Muscle layer of duodenum (tissue), 2 donors: ENCODE results near the gene TRMT44.

Experiments
- H3K27ac ChIP-seq: one replicate; pipeline ENCODE4 v1.7.0; 2013; ENCODE audit warnings: mild to moderate bottlenecking, low read length
- H3K27me3 ChIP-seq: one replicate; pipeline ENCODE4 v1.7.0; 2013; ENCODE audit warnings: low read depth, mild to moderate bottlenecking, control low read depth, low read length
- H3K36me3 ChIP-seq, 2 donors: one replicate each; pipeline ENCODE4 v1.7.0; 2013; ENCODE audit warnings: low read length in 2 of 2, control low read depth in 1 of 2, mild to moderate bottlenecking in 1 of 2; ENCODE audit not compliant: insufficient read depth in 2 of 2, control insufficient read depth in 1 of 2
- H3K4me1 ChIP-seq, 2 donors: one replicate each; pipeline ENCODE4 v1.7.0; 2013; ENCODE audit warnings: low read length in 2 of 2, mild to moderate bottlenecking in 2 of 2, control low read depth in 1 of 2, moderate library complexity in 1 of 2; ENCODE audit not compliant: insufficient read depth in 2 of 2, control insufficient read depth in 1 of 2
- H3K4me3 ChIP-seq, 2 donors: one replicate each; pipeline ENCODE4 v1.7.0; 2013; ENCODE audit warnings: low read length in 2 of 2, low read depth in 1 of 2, mild to moderate bottlenecking in 1 of 2
- H3K9me3 ChIP-seq, 2 donors: one replicate each; pipeline ENCODE4 v1.7.0; 2013; ENCODE audit warnings: low read length in 2 of 2, control low read depth in 1 of 2, mild to moderate bottlenecking in 1 of 2; ENCODE audit not compliant: control insufficient read depth in 1 of 2
- donor health status: healthy.

The TRMT44 gene

GRCh38 chr4:8440492-8441311 lies at the start of gene TRMT44, which contains the start of gene ACOX3:
Gene TRMT44 (plus strand): TSS chr4:8440777. CDS start chr4:8440823, 46 bp downstream.
Gene ACOX3 (minus strand): TSS chr4:8440723. CDS start chr4:8416521, 24,202 bp downstream.
- H3K4me1 ChIP-seq = peaks cover 13 to 58% of the 10 kb centered on the region in 2 donors

GRCh38 chr4:8391071-8391470 lies 49.5 kb upstream of the TRMT44 start:
- Histone ChIP-seq H3K9me3 (no peaks in the 10 kb centered on the region), H3K4me3 (no peak overlapping the region), H3K4me1 (peaks cover 16 to 32% of the 10 kb centered on the region in 2 donors), H3K36me3 (peaks cover 14 to 58% of the 10 kb centered on the region in 2 donors), H3K27me3 (no peaks in the 10 kb centered on the region), H3K27ac (no peak overlapping the region)

More at GRCh38 chr4:8440492-8441311, at the start of gene TRMT44, which contains the start of gene ACOX3:
- Histone ChIP-seq H3K36me3 (no peaks in the 10 kb centered on the region), H3K27ac (peak within 1 kb of the TSS; percentile 95), H3K4me3 (peak within 1 kb of the TSS; percentile 96 to 99), H3K27me3 (no peaks in the 10 kb centered on the region), H3K9me3 (no peaks in the 10 kb centered on the region)

- Histone ChIP-seq H3K9me3 (no peaks in the 10 kb centered on the region), H3K27ac (no peak overlapping the region), H3K36me3 (peaks cover 13 to 57% of the 10 kb centered on the region in 2 donors), H3K4me1 (peaks cover 16 to 32% of the 10 kb centered on the region in 2 donors), H3K27me3 (no peaks in the 10 kb centered on the region), H3K4me3 (no peak overlapping the region)
Observed at GRCh38 chr4:8391972-8392371, 48.6 kb upstream of the TRMT44 start.

GRCh38 chr4:8392591-8393190 lies 47.9 kb upstream of the TRMT44 start:
- no peak overlapping the region for H3K27ac ChIP-seq
- no peaks in the 10 kb centered on the region for H3K27me3 ChIP-seq

GRCh38 chr4:8393593-8394038 lies 47.0 kb upstream of the TRMT44 start:
- no peaks in the 10 kb centered on the region for H3K27me3 ChIP-seq
- peak overlapping the region; percentile 47 for H3K27ac ChIP-seq
- peaks cover 9 to 48% of the 10 kb centered on the region in 2 donors for H3K36me3 ChIP-seq
- H3K9me3 ChIP-seq = no peaks in the 10 kb centered on the region
- no peak overlapping the region for H3K4me3 ChIP-seq
- peaks cover 16 to 32% of the 10 kb centered on the region in 2 donors for H3K4me1 ChIP-seq

More at GRCh38 chr4:8392591-8393190, 47.9 kb upstream of the TRMT44 start:
- Histone ChIP-seq H3K4me1 (peaks cover 16 to 32% of the 10 kb centered on the region in 2 donors), H3K4me3 (no peak overlapping the region), H3K9me3 (no peaks in the 10 kb centered on the region), H3K36me3 (peaks cover 11 to 53% of the 10 kb centered on the region in 2 donors)

GRCh38 chr4:8394061-8394519 lies 46.5 kb upstream of the TRMT44 start:
- Histone ChIP-seq H3K9me3 (no peaks in the 10 kb centered on the region), H3K36me3 (peaks cover 10 to 48% of the 10 kb centered on the region in 2 donors), H3K27ac (peak overlapping the region; percentile 47)

GRCh38 chr4:8394806-8395205 lies 45.8 kb upstream of the TRMT44 start:
- Histone ChIP-seq H3K4me3 (no peak overlapping the region), H3K36me3 (peaks cover 12 to 49% of the 10 kb centered on the region in 2 donors), H3K4me1 (peaks cover 16 to 32% of the 10 kb centered on the region in 2 donors), H3K9me3 (no peaks in the 10 kb centered on the region), H3K27me3 (no peaks in the 10 kb centered on the region), H3K27ac (no peak overlapping the region)

More at GRCh38 chr4:8394061-8394519, 46.5 kb upstream of the TRMT44 start:
- Histone ChIP-seq H3K27me3 (no peaks in the 10 kb centered on the region), H3K4me1 (peaks cover 16 to 32% of the 10 kb centered on the region in 2 donors), H3K4me3 (no peak overlapping the region)

GRCh38 chr4:8395504-8396296 lies 44.9 kb upstream of the TRMT44 start:
- Histone ChIP-seq H3K4me1 (peaks cover 16 to 32% of the 10 kb centered on the region in 2 donors), H3K36me3 (peaks cover 12 to 44% of the 10 kb centered on the region in 2 donors), H3K4me3 (no peak overlapping the region), H3K27me3 (no peaks in the 10 kb centered on the region), H3K9me3 (no peaks in the 10 kb centered on the region), H3K27ac (no peak overlapping the region)

GRCh38 chr4:8396762-8397406 lies 43.7 kb upstream of the TRMT44 start:
- H3K9me3 ChIP-seq = no peaks in the 10 kb centered on the region
- H3K27me3 ChIP-seq = no peaks in the 10 kb centered on the region
- no peak overlapping the region for H3K4me3 ChIP-seq
- H3K4me1 ChIP-seq = peaks cover 16 to 35% of the 10 kb centered on the region in 2 donors
- H3K27ac ChIP-seq = no peak overlapping the region
- peaks cover 12 to 44% of the 10 kb centered on the region in 2 donors for H3K36me3 ChIP-seq

GRCh38 chr4:8398347-8398746 lies 42.2 kb upstream of the TRMT44 start:
- H3K4me1 ChIP-seq = peaks cover 11 to 33% of the 10 kb centered on the region in 2 donors
- no peaks in the 10 kb centered on the region for H3K27me3 ChIP-seq
- H3K4me3 ChIP-seq = no peak overlapping the region
- H3K36me3 ChIP-seq = peaks cover 12 to 38% of the 10 kb centered on the region in 2 donors
- H3K9me3 ChIP-seq = no peaks in the 10 kb centered on the region
- H3K27ac ChIP-seq = no peak overlapping the region
